HG03571 (cell line): ENCODE measurements around the gene FNBP1.
A peak's percentile ranks its signal among the peaks of the same experiment; 100 is the strongest.

Experiments used
- ATAC-seq: cut with Tn5 transposase; IDR thresholded peaks from one replicate; pipeline ENCODE4 v1.9.1; 2021; ENCODE audit not compliant: unreplicated experiment

The FNBP1 gene

GRCh38 chr9:130042885-130043653, at the start of gene FNBP1:
TSS of gene FNBP1 (minus strand) at chr9:130043189. CDS start at chr9:130042975, 214 bp downstream.
- ATAC-seq: peak; percentile 34

- no peak for ATAC-seq
Observed at GRCh38 chr9:130090915-130091314, 47.9 kb upstream of the FNBP1 start.

DNA sequence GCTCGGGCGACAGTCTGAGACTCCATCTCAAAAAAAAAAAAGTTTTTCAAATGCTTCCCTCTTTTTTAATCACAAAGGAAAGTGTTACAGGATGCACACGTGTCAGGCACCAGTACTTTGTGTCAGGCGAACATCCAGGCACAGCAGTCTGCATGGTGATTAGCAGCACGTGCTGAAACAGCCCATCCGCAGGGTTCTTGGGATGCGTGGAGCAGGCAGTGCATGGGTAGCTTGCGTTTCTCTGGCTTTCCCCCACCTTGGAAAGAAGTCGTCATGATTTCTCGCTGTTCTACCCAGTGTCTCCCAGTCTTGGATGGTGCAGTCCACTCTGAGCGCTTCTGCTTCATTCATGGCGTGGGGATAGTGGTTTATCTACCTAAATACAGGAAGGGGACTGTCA, 46.2 kb upstream of the FNBP1 start:
- no peak for ATAC-seq

- no peak for ATAC-seq
Observed at GRCh38 chr9:130088051-130088450, 45.1 kb upstream of the FNBP1 start.

DNA sequence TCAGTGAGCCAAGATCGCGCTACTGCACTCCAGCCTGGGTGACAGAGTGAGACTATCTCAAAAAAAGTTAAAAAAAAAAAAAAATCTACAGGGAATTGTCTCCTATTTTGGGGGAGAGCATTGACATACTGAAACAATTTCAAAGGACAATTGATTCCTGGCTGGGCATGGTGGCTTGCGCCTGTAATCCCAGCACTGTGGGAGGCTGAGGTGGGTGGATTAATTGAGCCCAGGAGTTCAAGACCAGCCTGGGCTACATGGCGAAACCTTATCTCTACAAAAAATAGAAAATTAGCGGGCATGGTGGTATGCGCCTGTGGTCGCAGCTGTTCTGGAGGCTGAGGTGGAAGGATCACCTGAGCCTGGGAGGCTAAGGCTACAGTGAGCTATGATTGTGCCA, 41.3 kb upstream of the FNBP1 start:
- no peak for ATAC-seq

GRCh38 chr9:130078547-130078946, 35.6 kb upstream of the FNBP1 start:
- ATAC-seq: no peak

- no peak for ATAC-seq
Observed at GRCh38 chr9:130073373-130073772, 30.4 kb upstream of the FNBP1 start.

DNA sequence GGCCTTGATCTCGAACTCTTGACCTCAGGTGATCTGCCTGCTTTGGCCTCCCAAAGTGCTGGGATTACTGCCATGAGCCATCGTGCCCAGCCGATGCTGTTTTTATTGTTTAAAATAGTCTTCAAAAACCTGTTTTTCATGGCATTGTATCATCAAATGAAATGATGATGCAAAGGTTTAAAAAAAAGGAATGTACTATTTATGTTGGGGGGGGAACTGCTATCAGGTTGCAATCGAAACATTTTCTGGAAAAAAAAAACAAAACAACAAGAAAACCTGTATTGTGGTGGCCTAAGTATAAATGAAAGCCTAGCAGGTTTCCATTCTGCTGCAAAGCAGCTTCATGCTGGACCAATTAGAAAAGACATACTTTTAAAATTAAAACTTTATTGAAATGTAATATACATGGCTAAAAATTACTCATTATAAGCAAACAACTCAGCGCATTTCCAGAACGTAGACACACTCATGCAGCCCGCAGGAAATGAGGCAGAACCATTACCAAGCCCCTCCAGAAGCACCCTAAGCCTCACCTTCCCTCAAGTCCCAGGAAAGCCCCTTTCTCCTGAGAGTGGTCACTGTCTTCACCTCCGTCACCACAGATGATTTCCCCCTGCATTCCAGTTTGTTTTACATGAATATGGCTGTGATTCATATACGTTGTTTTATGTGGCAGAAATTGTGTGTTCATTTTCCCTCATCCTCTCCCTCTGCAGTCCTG, 29.7 kb upstream of the FNBP1 start:
- ATAC-seq: no peak

DNA sequence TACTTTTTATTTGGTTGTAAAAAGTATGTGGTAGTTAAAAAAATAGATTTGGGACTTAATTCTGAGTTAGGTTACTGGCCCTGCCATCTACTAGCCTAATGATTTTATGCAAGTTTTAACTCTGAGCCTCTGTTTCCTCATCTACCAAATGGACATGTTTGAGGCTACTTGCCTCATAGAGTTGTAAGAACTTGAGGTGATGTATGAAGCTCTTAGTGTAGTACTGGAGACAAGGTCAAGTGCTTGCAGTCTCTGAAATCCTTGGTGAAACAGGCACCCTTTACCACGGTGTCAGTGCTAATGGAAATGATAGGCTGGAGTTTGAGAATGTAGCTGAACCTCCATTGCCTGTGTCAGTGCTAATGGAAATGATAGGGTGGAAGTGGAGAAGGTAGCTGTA, 26.1 kb upstream of the FNBP1 start:
- ATAC-seq: no peak

GRCh38 chr9:130064621-130065020, 21.6 kb upstream of the FNBP1 start:
- ATAC-seq: no peak

DNA sequence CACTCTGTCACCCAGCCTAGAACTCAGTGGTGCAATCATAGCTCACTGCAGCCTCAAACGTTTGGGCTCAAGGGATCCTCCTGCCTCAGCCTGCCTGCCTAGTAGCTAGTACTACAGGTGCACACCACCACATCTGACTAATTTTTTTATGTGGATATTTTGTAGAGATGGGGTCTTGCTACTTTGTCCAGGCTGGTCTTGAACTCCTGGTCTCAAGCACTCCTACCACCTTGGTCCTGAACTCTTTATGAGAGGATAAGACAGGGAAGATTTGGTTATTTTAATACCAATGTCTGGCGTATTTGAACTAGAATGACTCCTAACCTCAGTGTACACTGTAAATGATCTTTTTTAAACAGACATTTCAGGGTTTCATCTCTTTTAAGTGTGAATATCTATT, 19.8 kb upstream of the FNBP1 start:
- ATAC-seq: no peak

- ATAC-seq: no peak
Observed at GRCh38 chr9:130060296-130060695, 17.3 kb upstream of the FNBP1 start.

DNA sequence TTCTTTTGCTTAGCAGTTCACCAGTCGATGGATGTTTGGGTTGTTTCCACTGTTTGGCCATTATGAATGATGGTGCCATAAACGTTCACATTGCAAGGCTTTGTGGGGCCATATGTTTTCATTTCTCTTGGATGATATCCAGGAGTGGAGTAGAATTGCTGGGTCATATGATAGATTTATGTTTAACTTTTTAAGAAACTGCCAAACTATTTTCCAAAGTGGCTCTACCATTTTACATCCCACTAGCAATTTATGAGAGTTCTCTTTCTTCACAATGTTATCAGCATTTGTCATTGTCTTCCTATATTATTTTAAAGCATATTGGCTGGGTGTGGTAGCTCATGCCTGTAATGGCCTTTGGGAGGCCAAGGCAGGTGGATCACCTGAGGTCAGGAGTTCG, 15.9 kb upstream of the FNBP1 start:
- ATAC-seq: no peak

GRCh38 chr9:130058154-130058553, 15.2 kb upstream of the FNBP1 start:
- no peak for ATAC-seq

DNA sequence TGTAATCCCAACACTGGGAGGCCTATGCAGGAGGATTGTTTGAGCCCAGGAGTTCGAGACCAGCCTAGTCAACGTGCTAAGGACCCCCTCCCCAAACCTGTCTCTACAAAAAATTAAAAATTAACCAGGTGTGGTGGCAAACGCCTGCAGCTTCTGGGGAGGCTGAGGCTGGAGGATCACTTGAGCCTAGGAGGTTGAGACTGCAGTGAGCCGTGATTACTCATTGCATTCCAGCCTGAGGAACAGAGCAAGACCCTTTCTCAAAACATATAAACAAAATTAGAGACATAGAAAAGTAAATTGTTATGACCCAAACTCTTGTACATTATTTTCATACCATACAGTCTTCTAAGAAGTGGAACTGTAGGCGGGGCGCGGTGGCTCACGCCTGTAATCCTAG, 11.8 kb upstream of the FNBP1 start:
- no peak for ATAC-seq

DNA sequence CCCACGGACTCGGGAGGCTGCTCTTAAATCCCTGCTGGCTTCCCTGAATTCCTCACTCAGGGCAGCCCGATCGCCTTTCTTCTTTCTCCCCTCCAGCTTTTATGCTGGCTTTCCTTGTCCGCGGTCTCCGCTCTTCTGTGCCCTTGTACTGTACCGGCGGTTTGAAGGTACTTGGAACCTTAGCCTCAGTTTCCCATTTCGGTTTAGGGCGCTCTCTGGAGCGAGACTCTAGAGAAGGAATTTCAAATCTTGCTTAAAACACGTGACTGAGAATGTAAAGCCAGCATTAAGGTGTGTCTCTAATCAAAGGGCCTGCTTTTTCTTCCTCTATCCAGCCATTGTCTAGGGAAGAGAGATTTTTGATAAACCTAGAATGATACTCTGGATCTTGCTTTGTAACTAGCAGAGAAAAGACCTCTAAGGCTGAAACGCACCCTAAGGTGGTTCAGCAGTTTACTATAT, 11.4 kb upstream of the FNBP1 start:
- no peak for ATAC-seq

GRCh38 chr9:130053504-130054324, 10.7 kb upstream of the FNBP1 start, which contains the start of gene GPR107:
TSS of gene GPR107 (plus strand) at chr9:130053906. CDS start at chr9:130053933, 27 bp downstream.
- ATAC-seq: peak; percentile 65

- no peak for ATAC-seq
Observed at GRCh38 chr9:130053109-130053503, 10.1 kb upstream of the FNBP1 start.

- no peak for ATAC-seq
Observed at GRCh38 chr9:130051855-130052254, 8.9 kb upstream of the FNBP1 start.

DNA sequence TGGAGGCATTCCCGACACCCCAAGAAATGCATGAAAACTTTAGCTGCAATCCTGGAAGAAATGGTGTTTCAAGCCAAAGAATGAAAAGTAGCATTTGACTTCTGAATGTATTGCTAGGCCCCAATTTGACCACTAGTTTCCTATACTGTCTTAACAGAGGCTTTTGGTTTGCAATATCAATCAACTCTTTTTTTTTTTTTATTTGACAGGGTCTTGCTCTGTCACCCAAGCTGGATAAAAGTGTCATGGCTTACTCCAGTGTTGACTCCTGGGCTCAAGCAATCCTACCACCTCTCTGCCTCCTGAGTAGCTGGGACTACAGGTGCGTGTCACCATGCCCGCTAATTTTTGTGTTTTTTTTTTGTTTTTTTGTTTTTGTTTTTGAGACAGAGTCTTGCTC, 7.5 kb upstream of the FNBP1 start:
- no peak for ATAC-seq

- no peak for ATAC-seq
Observed at GRCh38 chr9:130049431-130050210, 6.6 kb upstream of the FNBP1 start.
